K562 (cell line): Measurements from ENCODE around the gene LY6G6D. TPM values are rescaled to one million over a fixed set of nuclear protein-coding genes. Genes with fewer than 3 reads are reported as not detected.
A peak's percentile ranks its signal among the peaks of the same experiment; 100 is the strongest.

Experiments used
- BACH1 ChIP-seq: fragments of 200-800 bp; sonication (Bioruptor generic); IDR thresholded peaks from 2 replicates; pipeline ENCODE4 v1.6.1; 2016; ENCODE audit warnings: missing genetic modification characterization, missing compliant biosample characterization
- CBFB ChIP-seq: sonication (generic); formaldehyde crosslinking; IDR thresholded peaks from 2 replicates; pipeline ENCODE4 v1.4.0; 2020; ENCODE audit warnings: mild to moderate bottlenecking, missing genetic modification reagents
- CEBPB ChIP-seq: fragments of 450-650 bp; IDR thresholded peaks from 2 replicates; pipeline ENCODE4 v1.6.1; 2016; ENCODE audit warnings: missing genetic modification characterization, missing compliant biosample characterization
- CEBPG ChIP-seq, 3 experiments: fragments of 200-800 bp in 1 of 3; sonication (Bioruptor generic) in 1 of 3; sonication (generic) in 1 of 3; formaldehyde crosslinking in 1 of 3; IDR thresholded peaks in 2 of 3; conservative IDR thresholded peaks in 1 of 3; 2 replicates each; pipeline versions ENCODE4 v1.6.1 to v1.8.0; 2016 to 2022; ENCODE audit warnings: missing compliant biosample characterization in 2 of 3, missing genetic modification characterization in 2 of 3, mild to moderate bottlenecking in 1 of 3, missing genetic modification reagents in 1 of 3
- ELF4 ChIP-seq: fragments of 450-650 bp; formaldehyde crosslinking; IDR thresholded peaks from 2 replicates; pipeline ENCODE4 v1.4.0; 2022; ENCODE audit warnings: missing genetic modification characterization
- GABPB1 ChIP-seq: sonication (generic); formaldehyde crosslinking; IDR thresholded peaks from 2 replicates; pipeline ENCODE4 v1.8.0; 2022; ENCODE audit warnings: mild to moderate bottlenecking, missing genetic modification reagents
- HDAC3 ChIP-seq: fragments of 450-650 bp; IDR thresholded peaks from 2 replicates; pipeline ENCODE4 v1.6.1; 2018; ENCODE audit warnings: borderline replicate concordance, mild to moderate bottlenecking, moderate library complexity; ENCODE audit not compliant: partially characterized antibody
- HMGN3 ChIP-seq: IDR thresholded peaks from 2 replicates; pipeline ENCODE4 v1.6.1; 2011; ENCODE audit warnings: borderline replicate concordance, low read depth, mild to moderate bottlenecking, mixed read lengths, low read length; ENCODE audit not compliant: insufficient read length; ENCODE audit errors: extremely low read depth
- HOXB6 ChIP-seq: fragments of 250-450 bp; sonication (Bioruptor Pico); IDR thresholded peaks from 2 replicates; pipeline ENCODE4 v1.5.1; 2022; ENCODE audit warnings: mild to moderate bottlenecking, borderline replicate concordance
- KLF13 ChIP-seq: fragments of 450-650 bp; IDR thresholded peaks from 2 replicates; pipeline ENCODE4 v1.6.1; 2016; ENCODE audit warnings: missing genetic modification characterization, low read depth, mild to moderate bottlenecking, missing compliant biosample characterization, moderate library complexity, borderline replicate concordance
- MNT ChIP-seq, 2 experiments: fragments of 450-650 bp; conservative IDR thresholded peaks; 2 replicates each; pipeline ENCODE4 v1.6.1; 2017; ENCODE audit warnings: mild to moderate bottlenecking in 2 of 2, moderate library complexity in 2 of 2
- MTA1 ChIP-seq: fragments of 450-650 bp; IDR thresholded peaks from 2 replicates; pipeline ENCODE4 v1.6.1; 2017; ENCODE audit warnings: borderline replicate concordance
- NCOA6 ChIP-seq: fragments of 450-650 bp; IDR thresholded peaks from 2 replicates; pipeline ENCODE4 v1.6.1; 2017; ENCODE audit warnings: mild to moderate bottlenecking
- NFRKB ChIP-seq: fragments of 450-650 bp; IDR thresholded peaks from 2 replicates; pipeline ENCODE4 v1.6.1; 2016; ENCODE audit warnings: low read depth
- NR2C1 ChIP-seq, 2 experiments: fragments of 450-650 bp; IDR thresholded peaks; 2 replicates each; pipeline ENCODE4 v1.6.1; 2017; ENCODE audit warnings: mild to moderate bottlenecking in 2 of 2, antibody characterized with exemption in 1 of 2, inconsistent platforms in 1 of 2, missing compliant biosample characterization in 1 of 2, missing genetic modification characterization in 1 of 2
- PATZ1 ChIP-seq: fragments of 250-450 bp; sonication (Bioruptor Pico); IDR thresholded peaks from 2 replicates; pipeline ENCODE4 v1.5.0; 2020; ENCODE audit warnings: mild to moderate bottlenecking, borderline replicate concordance
- PHF8 ChIP-seq: fragments of 200-600 bp; sonication (generic); IDR thresholded peaks from 2 replicates; pipeline ENCODE4 v1.6.1; 2012; ENCODE audit warnings: mixed run types, mild to moderate bottlenecking, inconsistent platforms, low read length, moderate library complexity, borderline replicate concordance
- POLR3A ChIP-seq: IDR thresholded peaks from 2 replicates; pipeline ENCODE4 v1.6.1; 2011; ENCODE audit warnings: borderline replicate concordance, mild to moderate bottlenecking, moderate library complexity; ENCODE audit not compliant: insufficient read length, insufficient read depth; ENCODE audit errors: extremely low read depth
- SMARCA5 ChIP-seq: fragments of 450-650 bp; IDR thresholded peaks from 2 replicates; pipeline ENCODE4 v1.6.1; 2016
- STAG1 ChIP-seq: sonication (generic); formaldehyde crosslinking; IDR thresholded peaks from 2 replicates; pipeline ENCODE4 v1.5.0; 2020; ENCODE audit warnings: missing genetic modification reagents, borderline replicate concordance
- TAF15 ChIP-seq: fragments of 200-400 bp; formaldehyde crosslinking; IDR thresholded peaks from 2 replicates; pipeline ENCODE4 v1.6.1; 2017; ENCODE audit warnings: mild to moderate bottlenecking, low read depth, low read length, moderate library complexity
- ZFX ChIP-seq: sonication (generic); formaldehyde crosslinking; IDR thresholded peaks from 2 replicates; pipeline ENCODE4 v1.8.0; 2022; ENCODE audit warnings: mild to moderate bottlenecking, missing genetic modification reagents, moderate library complexity
- ZKSCAN8 ChIP-seq: fragments of 200-800 bp; sonication (Bioruptor generic); IDR thresholded peaks from 2 replicates; pipeline ENCODE4 v1.6.1; 2016; ENCODE audit warnings: missing genetic modification characterization, missing compliant biosample characterization
- ZNF217 ChIP-seq: sonication (generic); formaldehyde crosslinking; IDR thresholded peaks from 2 replicates; pipeline ENCODE4 v1.8.0; 2022; ENCODE audit warnings: mild to moderate bottlenecking, missing genetic modification reagents
- ZNF717 ChIP-seq: fragments of 250-450 bp; sonication (Bioruptor Pico); IDR thresholded peaks from 2 replicates; pipeline ENCODE4 v1.5.0; 2021
- ZNF780A ChIP-seq: fragments of 250-450 bp; sonication (Bioruptor Pico); IDR thresholded peaks from 2 replicates; pipeline ENCODE4 v1.5.0; 2021; ENCODE audit warnings: mild to moderate bottlenecking
- ZNF830 ChIP-seq: fragments of 250-450 bp; sonication (Bioruptor Pico); IDR thresholded peaks from 2 replicates; pipeline ENCODE4 v1.5.0; 2021; ENCODE audit warnings: mild to moderate bottlenecking
- polyA plus RNA-seq, 8 experiments: library from polyadenylated mRNA; depleted of rRNA in 4 of 8; stranded (reverse) in 5 of 8; unstranded in 3 of 8; fragments of >200 nt; fragmentation: Nextera tagmentation in 2 of 8; fragmentation: Illumina TruSeq in 1 of 8; extraction: Ambion mirVana in 2 of 8; extraction: Trizol in 1 of 8; gene quantifications; 2 replicates each; pipeline versions ENCODE4 v1.2.1 to v1.2.3, GENCODE V29; 2011 to 2014; ENCODE audit warnings: inconsistent platforms in 1 of 8, missing spikeins in 1 of 8
- total RNA-seq, 7 experiments: library from RNA; depleted of rRNA in 6 of 7; stranded (reverse); fragments of >200 nt in 6 of 7; fragmentation: Illumina TruSeq in 2 of 7; extraction: Trizol in 2 of 7; gene quantifications; 2 replicates each; pipeline versions ENCODE4 v1.2.1 to v1.2.3, GENCODE V29; 2011 to 2021; ENCODE audit warnings: low replicate concordance in 1 of 7

Gene LY6G6D
- total and polyA plus RNA-seq, 9 of the 15 experiments (the other 6 are each of a cell fraction or from before 2014, with no cell fraction given) = 0.30 to 0.38 TPM; not detected in 7

GRCh38 chr6:31734247-31734820 is 19.2 kb downstream of the LY6G6D start (continued):
- TF ChIP-seq MNT (conservative IDR thresholded peaks at IDR 0.05) = no peak
- TF ChIP-seq POLR3A = no peak
- TF ChIP-seq NCOA6 = no peak
- TF ChIP-seq BACH1 = no peak
- TF ChIP-seq PHF8 = no peak
- TF ChIP-seq SMARCA5 = peak; percentile 44; the same call in 1 of the 2 replicates
- TF ChIP-seq ZNF717 (CRISPR knock-in tag) = no peak; the same call in 1 of the 2 replicates
- no peak for TF ChIP-seq ZNF780A (CRISPR knock-in tag)
- TF ChIP-seq TAF15 = no peak
- TF ChIP-seq HDAC3 = no peak
- TF ChIP-seq ZNF830 (CRISPR knock-in tag) = no peak
- TF ChIP-seq ZFX = no peak
- TF ChIP-seq HMGN3 = no peak
- TF ChIP-seq NR2C1 (IDR thresholded peaks at IDR 0.05) = no peak
- TF ChIP-seq NR2C1 (tag; IDR thresholded peaks at IDR 0.05) = no peak
- TF ChIP-seq STAG1 (CRISPR knock-in tag) = no peak
- no peak for TF ChIP-seq GABPB1 (CRISPR knock-in tag)
- TF ChIP-seq CEBPB = no peak
- no peak for TF ChIP-seq PATZ1 (CRISPR knock-in tag)
- TF ChIP-seq ZKSCAN8 (CRISPR knock-in tag) = no peak
- peak; percentile 30; the same call in 1 of the 2 replicates for TF ChIP-seq CBFB
- no peak for TF ChIP-seq KLF13 (tag)
- TF ChIP-seq NFRKB = no peak
- 0 out of 2 replicates have a peak, but pooled peaks have one; percentile 48 for TF ChIP-seq ELF4 (CRISPR knock-in tag)
- no peak for TF ChIP-seq MTA1
- no peak for TF ChIP-seq HOXB6 (CRISPR knock-in tag)
- no peak for TF ChIP-seq ZNF217 (CRISPR knock-in tag)
- TF ChIP-seq CEBPG (CRISPR knock-in tag; IDR thresholded peaks at IDR 0.05) = no peak
- no peak for TF ChIP-seq CEBPG (tag; conservative IDR thresholded peaks at IDR 0.05 in 1 of 2, IDR thresholded peaks at IDR 0.05 in 1 of 2)
